Measurements from ENCODE around the gene VARS2.

DNA sequence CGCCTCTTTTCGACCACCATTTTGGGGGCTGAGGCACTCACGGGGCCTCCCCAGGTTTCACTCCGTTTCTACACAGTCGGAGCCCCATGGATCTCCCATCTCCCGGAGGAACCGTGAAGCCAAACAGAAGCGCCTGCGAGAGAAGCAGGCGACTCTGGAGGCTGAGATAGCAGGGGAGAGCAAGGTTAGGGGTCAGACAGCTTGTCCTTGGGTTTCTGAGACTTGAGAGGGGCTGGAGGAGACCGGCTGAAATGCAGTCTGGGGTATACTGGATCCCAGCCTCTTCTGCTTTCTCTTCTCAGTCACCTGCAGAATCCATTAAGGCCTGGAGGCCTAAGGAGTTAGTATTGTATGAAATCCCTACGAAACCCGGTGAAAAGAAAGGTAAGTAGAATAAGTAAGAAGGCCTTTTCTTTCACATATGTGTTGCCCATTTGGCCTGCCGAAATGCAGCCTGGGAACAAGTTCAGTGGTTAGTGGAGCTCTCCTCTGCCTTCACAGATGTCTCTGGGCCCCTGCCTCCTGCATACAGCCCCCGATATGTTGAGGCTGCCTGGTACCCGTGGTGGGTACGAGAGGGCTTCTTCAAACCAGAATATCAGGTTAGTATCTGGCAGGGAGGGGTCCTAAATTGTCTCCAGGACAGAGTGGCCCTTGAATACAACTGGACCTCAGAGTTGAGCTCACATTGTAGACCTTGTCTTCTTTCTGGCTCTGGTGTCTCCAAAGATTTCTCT, 984 bp downstream of the VARS2 start:
- no peak for TF ChIP-seq POLR2AphosphoS5 (IDR thresholded peaks at IDR 0.05; ENCODE audit: insufficient read depth in 1 of 2, low read depth in 1 of 2)
- TF ChIP-seq, protein P1, sequence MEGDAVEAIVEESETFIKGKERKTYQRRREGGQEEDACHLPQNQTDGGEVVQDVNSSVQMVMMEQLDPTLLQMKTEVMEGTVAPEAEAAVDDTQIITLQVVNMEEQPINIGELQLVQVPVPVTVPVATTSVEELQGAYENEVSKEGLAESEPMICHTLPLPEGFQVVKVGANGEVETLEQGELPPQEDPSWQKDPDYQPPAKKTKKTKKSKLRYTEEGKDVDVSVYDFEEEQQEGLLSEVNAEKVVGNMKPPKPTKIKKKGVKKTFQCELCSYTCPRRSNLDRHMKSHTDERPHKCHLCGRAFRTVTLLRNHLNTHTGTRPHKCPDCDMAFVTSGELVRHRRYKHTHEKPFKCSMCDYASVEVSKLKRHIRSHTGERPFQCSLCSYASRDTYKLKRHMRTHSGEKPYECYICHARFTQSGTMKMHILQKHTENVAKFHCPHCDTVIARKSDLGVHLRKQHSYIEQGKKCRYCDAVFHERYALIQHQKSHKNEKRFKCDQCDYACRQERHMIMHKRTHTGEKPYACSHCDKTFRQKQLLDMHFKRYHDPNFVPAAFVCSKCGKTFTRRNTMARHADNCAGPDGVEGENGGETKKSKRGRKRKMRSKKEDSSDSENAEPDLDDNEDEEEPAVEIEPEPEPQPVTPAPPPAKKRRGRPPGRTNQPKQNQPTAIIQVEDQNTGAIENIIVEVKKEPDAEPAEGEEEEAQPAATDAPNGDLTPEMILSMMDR (IDR thresholded peaks at IDR 0.05): no peak
